Breast epithelium (tissue), 4 donors: ENCODE results near the gene ST6GALNAC3. TPM values are rescaled to one million over a fixed set of nuclear protein-coding genes. Genes with fewer than 3 reads are reported as not detected.

ENCODE experiments used
- DNase-seq, 2 donors: peaks; one replicate each; pipeline ENCODE4 v3.0.0-alpha.2; 2019; ENCODE audit warnings: low spot score in 2 of 2
- H3K27ac ChIP-seq, 2 donors: fragments of 200-600 bp; sonication (generic) in 1 of 2; one replicate each; pipeline ENCODE4 v1.5.1; 2016 to 2019; ENCODE audit warnings: mild to moderate bottlenecking in 1 of 2
- H3K27me3 ChIP-seq, 2 donors: fragments of 200-600 bp; sonication (generic) in 1 of 2; one replicate each; pipeline versions ENCODE4 v1.5.1 to v1.6.0; 2017 to 2019; ENCODE audit warnings: control low read depth in 1 of 2, mild to moderate bottlenecking in 1 of 2
- H3K36me3 ChIP-seq: fragments of 200-600 bp; one replicate; pipeline ENCODE4 v1.5.1; 2019
- H3K4me1 ChIP-seq, 2 donors: fragments of 200-600 bp; sonication (generic); one replicate each; pipeline ENCODE4 v1.5.1; 2016 to 2019; ENCODE audit warnings: control low read depth in 1 of 2
- H3K4me3 ChIP-seq, 3 donors: fragments of 200-600 bp; sonication (generic); 1 replicate in 2 of 3; 2 replicates in 1 of 3; pipeline ENCODE4 v1.5.1; 2016 to 2019; ENCODE audit warnings: mild to moderate bottlenecking in 3 of 3, moderate library complexity in 2 of 3
- H3K9me3 ChIP-seq, 2 donors: fragments of 200-600 bp; sonication (generic) in 1 of 2; one replicate each; pipeline ENCODE4 v1.5.1; 2016 to 2019; ENCODE audit warnings: control low read depth in 1 of 2
- CTCF ChIP-seq, 3 donors: fragments of 450-650 bp; IDR thresholded peaks; one replicate each; pipeline ENCODE4 v1.5.1; 2016 to 2017; ENCODE audit warnings: antibody characterized with exemption in 3 of 3, mild to moderate bottlenecking in 3 of 3, moderate library complexity in 3 of 3
- POLR2A ChIP-seq: fragments of 450-650 bp; IDR thresholded peaks from one replicate; pipeline ENCODE4 v1.6.1; 2016; ENCODE audit warnings: antibody characterized with exemption, mild to moderate bottlenecking, moderate library complexity
- POLR2AphosphoS5 ChIP-seq, 3 donors: sonication (generic); formaldehyde crosslinking; IDR thresholded peaks; one replicate each; pipeline ENCODE4 v1.6.1; 2017; ENCODE audit warnings: antibody characterized with exemption in 3 of 3
- intact Hi-C: fragments of 100-400 bp; cut with DNase I; formaldehyde crosslinking; loops from one replicate; pipeline ENCODE4 v1.15.1; 2023; ENCODE audit warnings: low total_unique reads
- total RNA-seq, 3 donors: library from RNA; depleted of rRNA; stranded (reverse); fragments of >200 nt; gene quantifications; one replicate each; pipeline ENCODE4 v1.1.0, GENCODE V29; 2016

ST6GALNAC3 gene
- total RNA-seq, 3 donors from 2014 or later = 4.1 to 14.4 (median 8.5) TPM

GRCh38 chr1:76146184-76146583, 71.6 kb downstream of the ST6GALNAC3 start:
- intact Hi-C loops = no loop called here
- H3K27ac ChIP-seq = no peak overlapping the region
- H3K4me3 ChIP-seq = no peak overlapping the region
- no peaks in the 10 kb centered on the region for H3K9me3 ChIP-seq
- no peaks in the 10 kb centered on the region for H3K27me3 ChIP-seq
- no peak for DNase-seq
- no peaks in the 10 kb centered on the region for H3K4me1 ChIP-seq
- TF ChIP-seq POLR2AphosphoS5 (IDR thresholded peaks at IDR 0.05) (no peak), POLR2A (no peak), CTCF (IDR thresholded peaks at IDR 0.05) (no peak)
- H3K36me3 ChIP-seq = no peaks in the 10 kb centered on the region

GRCh38 chr1:76147917-76148316, 73.4 kb downstream of the ST6GALNAC3 start:
- intact Hi-C loops = no loop called here
- Histone ChIP-seq H3K4me1 (no peaks in the 10 kb centered on the region), H3K36me3 (no peaks in the 10 kb centered on the region), H3K4me3 (no peak overlapping the region), H3K27ac (no peak overlapping the region), H3K27me3 (no peaks in the 10 kb centered on the region), H3K9me3 (no peaks in the 10 kb centered on the region)
- TF ChIP-seq CTCF (IDR thresholded peaks at IDR 0.05) (no peak), POLR2A (no peak), POLR2AphosphoS5 (IDR thresholded peaks at IDR 0.05) (no peak)
- no peak for DNase-seq

DNA sequence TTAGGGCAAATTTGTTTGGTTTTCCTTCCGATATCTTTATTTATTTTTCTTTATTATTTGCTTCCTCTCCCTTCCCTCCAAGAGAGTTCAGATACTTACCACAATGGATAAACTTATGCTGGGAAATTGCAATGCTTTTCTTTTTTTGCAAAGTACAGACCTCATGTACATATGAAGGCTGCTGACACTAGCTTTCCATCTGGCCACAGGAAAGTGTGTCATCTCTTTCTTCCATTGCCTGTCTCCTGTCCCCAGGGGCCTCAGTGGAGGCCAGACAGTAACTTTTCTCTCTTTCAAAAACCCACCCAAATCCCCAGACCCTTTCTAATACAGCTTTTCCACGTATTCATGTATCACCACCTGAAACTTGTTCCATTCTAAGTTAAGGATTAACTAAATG, 73.9 kb downstream of the ST6GALNAC3 start:
- Histone ChIP-seq H3K9me3 (no peaks in the 10 kb centered on the region), H3K4me1 (no peaks in the 10 kb centered on the region), H3K36me3 (no peaks in the 10 kb centered on the region), H3K4me3 (no peak overlapping the region), H3K27ac (no peak overlapping the region), H3K27me3 (no peaks in the 10 kb centered on the region)
- TF ChIP-seq POLR2A (no peak), POLR2AphosphoS5 (IDR thresholded peaks at IDR 0.05) (no peak), CTCF (IDR thresholded peaks at IDR 0.05) (no peak)
- intact Hi-C loops = no loop called here
- no peak for DNase-seq

- no peak for DNase-seq
- intact Hi-C loops = no loop called here
- Histone ChIP-seq H3K27ac (peak overlapping the region in 1 of 2 donors; percentile 20), H3K9me3 (no peaks in the 10 kb centered on the region), H3K36me3 (no peaks in the 10 kb centered on the region), H3K4me3 (no peak overlapping the region), H3K4me1 (no peaks in the 10 kb centered on the region), H3K27me3 (no peaks in the 10 kb centered on the region)
- TF ChIP-seq CTCF (IDR thresholded peaks at IDR 0.05) (no peak), POLR2A (no peak), POLR2AphosphoS5 (IDR thresholded peaks at IDR 0.05) (no peak)
These were observed 79.3 kb downstream of the ST6GALNAC3 start for GRCh38 chr1:76153841-76154205.

- DNase-seq = peak; percentile 49 to 63
- TF ChIP-seq POLR2A (no peak), CTCF (IDR thresholded peaks at IDR 0.05) (peak; percentile 79 to 85 (median 84))
- Histone ChIP-seq H3K4me3 (peak overlapping the region; percentile 28 to 61 (median 38)), H3K27ac (peak overlapping the region in 1 of 2 donors; percentile 20), H3K36me3 (no peaks in the 10 kb centered on the region), H3K27me3 (no peaks in the 10 kb centered on the region), H3K4me1 (no peaks in the 10 kb centered on the region), H3K9me3 (no peaks in the 10 kb centered on the region)
- intact Hi-C loops = no loop called here
These were observed 79.8 kb downstream of the ST6GALNAC3 start for GRCh38 chr1:76154206-76154956.
